Breast epithelium (tissue), 4 donors: Measurements from ENCODE around the gene KLHL17. TPM values are rescaled to one million over a fixed set of nuclear protein-coding genes. Genes with fewer than 3 reads are reported as not detected.

Experiments
- DNase-seq, 2 donors: peaks; one replicate each; pipeline ENCODE4 v3.0.0-alpha.2; 2019; ENCODE audit warnings: low spot score in 2 of 2
- H3K27ac ChIP-seq, 2 donors: fragments of 200-600 bp; sonication (generic) in 1 of 2; one replicate each; pipeline ENCODE4 v1.5.1; 2016 to 2019; ENCODE audit warnings: mild to moderate bottlenecking in 1 of 2
- H3K27me3 ChIP-seq, 2 donors: fragments of 200-600 bp; sonication (generic) in 1 of 2; one replicate each; pipeline versions ENCODE4 v1.5.1 to v1.6.0; 2017 to 2019; ENCODE audit warnings: control low read depth in 1 of 2, mild to moderate bottlenecking in 1 of 2
- H3K36me3 ChIP-seq: fragments of 200-600 bp; one replicate; pipeline ENCODE4 v1.5.1; 2019
- H3K4me1 ChIP-seq, 2 donors: fragments of 200-600 bp; sonication (generic); one replicate each; pipeline ENCODE4 v1.5.1; 2016 to 2019; ENCODE audit warnings: control low read depth in 1 of 2
- H3K4me3 ChIP-seq, 3 donors: fragments of 200-600 bp; sonication (generic); 1 replicate in 2 of 3; 2 replicates in 1 of 3; pipeline ENCODE4 v1.5.1; 2016 to 2019; ENCODE audit warnings: mild to moderate bottlenecking in 3 of 3, moderate library complexity in 2 of 3
- H3K9me3 ChIP-seq, 2 donors: fragments of 200-600 bp; sonication (generic) in 1 of 2; one replicate each; pipeline ENCODE4 v1.5.1; 2016 to 2019; ENCODE audit warnings: control low read depth in 1 of 2
- POLR2A ChIP-seq: fragments of 450-650 bp; IDR thresholded peaks from one replicate; pipeline ENCODE4 v1.6.1; 2016; ENCODE audit warnings: antibody characterized with exemption, mild to moderate bottlenecking, moderate library complexity
- POLR2AphosphoS5 ChIP-seq, 3 donors: sonication (generic); formaldehyde crosslinking; IDR thresholded peaks; one replicate each; pipeline ENCODE4 v1.6.1; 2017; ENCODE audit warnings: antibody characterized with exemption in 3 of 3
- intact Hi-C: fragments of 100-400 bp; cut with DNase I; formaldehyde crosslinking; loops from one replicate; pipeline ENCODE4 v1.15.1; 2023; ENCODE audit warnings: low total_unique reads
- total RNA-seq, 3 donors: library from RNA; depleted of rRNA; stranded (reverse); fragments of >200 nt; gene quantifications; one replicate each; pipeline ENCODE4 v1.1.0, GENCODE V29; 2016
- TF ChIP-seq, protein P1 (sequence below), 3 donors: fragments of 450-650 bp; IDR thresholded peaks; one replicate each; pipeline ENCODE4 v1.5.1; 2016 to 2017; ENCODE audit warnings: antibody characterized with exemption in 3 of 3, mild to moderate bottlenecking in 3 of 3, moderate library complexity in 3 of 3

Gene KLHL17
- total RNA-seq, 3 donors from 2014 or later, result 5.4 to 18.0 (median 10.0) TPM

DNA sequence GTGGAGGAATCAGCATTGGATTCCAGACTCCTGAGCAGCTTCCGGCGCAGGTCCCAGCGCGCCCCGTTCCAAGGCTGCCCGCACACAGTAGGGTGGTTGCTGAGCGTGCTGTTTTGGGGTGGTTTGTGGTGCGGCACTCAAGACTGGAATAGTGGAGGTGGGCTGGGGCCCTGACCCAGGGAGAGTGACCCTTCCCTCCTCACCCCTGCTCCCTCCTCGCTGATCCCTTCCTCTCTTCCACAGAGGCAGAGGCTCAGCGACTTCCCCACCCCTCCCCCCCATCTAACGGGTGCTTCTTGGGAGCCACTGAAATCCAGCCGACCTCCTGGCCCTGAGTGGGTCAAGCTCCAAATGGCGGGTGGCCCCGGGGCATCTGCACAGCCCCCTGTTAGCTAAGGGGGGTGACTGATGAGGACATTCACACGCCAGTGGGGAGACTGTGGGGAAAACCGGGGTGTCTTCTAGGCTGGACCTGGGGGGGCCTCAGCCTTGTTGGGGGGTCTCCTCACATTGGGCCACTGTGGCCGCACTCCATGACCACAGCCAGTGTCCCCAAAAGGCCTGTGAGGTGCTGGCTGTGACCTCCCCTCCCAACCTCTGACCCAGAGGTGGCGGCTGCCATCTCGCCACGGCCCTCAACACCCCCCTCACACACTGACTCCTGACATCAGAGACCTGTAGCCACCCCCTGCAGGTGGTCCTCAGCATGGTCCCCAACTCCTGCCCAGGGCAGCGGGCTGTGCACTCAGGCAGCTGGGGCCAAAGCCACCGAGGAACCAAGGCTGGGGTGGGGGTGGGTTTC, 43.4 kb downstream of the KLHL17 start:
- no peaks in the 10 kb centered on the region for H3K36me3 ChIP-seq
- H3K4me3 ChIP-seq, result no peak overlapping the region
- TF ChIP-seq POLR2A (no peak), POLR2AphosphoS5 (IDR thresholded peaks at IDR 0.05) (no peak)
- TF ChIP-seq, protein P1, sequence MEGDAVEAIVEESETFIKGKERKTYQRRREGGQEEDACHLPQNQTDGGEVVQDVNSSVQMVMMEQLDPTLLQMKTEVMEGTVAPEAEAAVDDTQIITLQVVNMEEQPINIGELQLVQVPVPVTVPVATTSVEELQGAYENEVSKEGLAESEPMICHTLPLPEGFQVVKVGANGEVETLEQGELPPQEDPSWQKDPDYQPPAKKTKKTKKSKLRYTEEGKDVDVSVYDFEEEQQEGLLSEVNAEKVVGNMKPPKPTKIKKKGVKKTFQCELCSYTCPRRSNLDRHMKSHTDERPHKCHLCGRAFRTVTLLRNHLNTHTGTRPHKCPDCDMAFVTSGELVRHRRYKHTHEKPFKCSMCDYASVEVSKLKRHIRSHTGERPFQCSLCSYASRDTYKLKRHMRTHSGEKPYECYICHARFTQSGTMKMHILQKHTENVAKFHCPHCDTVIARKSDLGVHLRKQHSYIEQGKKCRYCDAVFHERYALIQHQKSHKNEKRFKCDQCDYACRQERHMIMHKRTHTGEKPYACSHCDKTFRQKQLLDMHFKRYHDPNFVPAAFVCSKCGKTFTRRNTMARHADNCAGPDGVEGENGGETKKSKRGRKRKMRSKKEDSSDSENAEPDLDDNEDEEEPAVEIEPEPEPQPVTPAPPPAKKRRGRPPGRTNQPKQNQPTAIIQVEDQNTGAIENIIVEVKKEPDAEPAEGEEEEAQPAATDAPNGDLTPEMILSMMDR (IDR thresholded peaks at IDR 0.05), result no peak
- peaks cover 6 to 21% of the 10 kb centered on the region in 2 donors for H3K4me1 ChIP-seq
- intact Hi-C loops, result loop anchor here (5.0 kb wide), 1 partner anchor 1188 kb away; the partner anchor contains the start of gene FAAP20
- DNase-seq, result no peak
- H3K27me3 ChIP-seq, result peaks cover 0 to 4% of the 10 kb centered on the region in 2 donors
- H3K9me3 ChIP-seq, result no peaks in the 10 kb centered on the region
- H3K27ac ChIP-seq, result no peak overlapping the region

DNA sequence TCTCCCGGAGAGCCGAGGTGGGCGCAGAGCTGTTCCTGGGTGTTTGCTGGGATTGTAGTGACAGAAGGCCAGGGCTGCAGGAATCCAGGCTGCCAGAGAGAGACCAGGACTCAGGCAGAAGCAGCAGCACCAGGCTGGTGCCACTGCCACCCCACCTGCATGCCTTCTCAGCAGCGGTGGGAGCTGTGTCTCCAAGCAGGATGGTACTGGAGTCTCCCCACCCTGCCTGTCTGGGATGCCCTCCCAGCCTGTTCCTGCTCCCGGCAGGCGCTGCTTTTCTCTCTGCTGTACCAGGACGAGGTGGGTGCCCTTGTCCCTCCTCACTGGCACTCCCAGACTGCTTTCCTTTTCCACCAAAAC, 44.0 kb downstream of the KLHL17 start:
- intact Hi-C loops, result loop anchor here (5.0 kb wide), 1 partner anchor 1188 kb away; the partner anchor contains the start of gene FAAP20
- H3K27ac ChIP-seq, result no peak overlapping the region

DNA sequence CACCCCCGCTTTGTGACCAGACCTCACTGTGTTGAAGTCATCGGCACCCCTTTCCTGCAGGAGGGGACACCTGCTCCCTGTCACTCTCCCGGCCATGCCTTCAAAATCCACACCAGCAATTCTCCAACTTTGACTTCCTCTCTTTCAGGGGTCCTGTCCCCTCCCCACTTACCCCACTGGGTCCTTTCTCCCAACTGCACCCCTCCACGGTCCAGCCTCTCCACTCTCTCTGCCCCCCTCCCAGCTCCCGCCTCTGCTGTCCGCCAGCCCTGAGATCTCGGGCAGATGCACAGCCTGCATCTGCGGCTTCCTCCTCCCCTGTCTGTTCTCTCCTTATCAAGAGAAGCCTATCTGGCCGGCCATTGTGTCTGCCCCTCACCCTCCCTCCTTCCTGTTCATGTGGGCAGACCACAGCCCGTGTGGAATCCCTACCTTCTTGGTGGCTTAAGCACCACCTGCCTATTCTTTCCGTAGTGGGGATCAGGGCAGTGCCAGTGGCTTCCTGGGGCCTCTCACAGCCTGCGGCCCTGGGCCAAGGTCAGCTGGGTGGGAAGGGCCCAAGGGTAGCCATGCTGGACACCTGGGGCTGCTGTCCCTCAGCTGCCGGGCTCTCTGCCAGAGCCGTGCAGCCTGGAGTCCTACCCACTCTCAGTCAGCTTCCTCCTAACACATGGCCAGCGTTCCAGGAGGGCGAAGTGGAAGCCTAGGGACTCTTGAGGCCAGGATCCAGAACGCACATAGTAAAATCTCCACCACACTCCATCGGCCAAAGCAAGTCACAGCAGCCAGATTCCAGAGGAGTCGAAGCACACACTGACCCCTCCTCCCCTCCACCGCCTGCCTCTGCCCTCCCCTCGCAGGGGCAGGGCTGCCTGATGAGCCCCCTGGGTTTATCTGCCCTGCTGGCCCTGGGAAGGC, 44.7 kb downstream of the KLHL17 start:
- Histone ChIP-seq H3K27ac (peak overlapping the region in 1 of 2 donors; percentile 1), H3K36me3 (no peaks in the 10 kb centered on the region), H3K27me3 (peaks cover 0 to 4% of the 10 kb centered on the region in 2 donors), H3K4me3 (no peak overlapping the region), H3K4me1 (peaks cover 0 to 19% of the 10 kb centered on the region in 2 donors), H3K9me3 (no peaks in the 10 kb centered on the region)
- no peak for TF ChIP-seq POLR2A
- TF ChIP-seq, protein P1 (IDR thresholded peaks at IDR 0.05), result no peak
- no peak for TF ChIP-seq POLR2AphosphoS5 (IDR thresholded peaks at IDR 0.05)
- intact Hi-C loops, result loop anchor here (5.0 kb wide), 1 partner anchor 1187 kb away; the partner anchor contains the start of gene FAAP20
- DNase-seq, result no peak

More for the DNA sequence above, 44.0 kb downstream of the KLHL17 start:
- Histone ChIP-seq H3K9me3 (no peaks in the 10 kb centered on the region), H3K4me1 (peaks cover 1 to 21% of the 10 kb centered on the region in 2 donors), H3K36me3 (no peaks in the 10 kb centered on the region), H3K4me3 (no peak overlapping the region), H3K27me3 (peaks cover 0 to 4% of the 10 kb centered on the region in 2 donors)
- no peak for DNase-seq
- TF ChIP-seq, protein P1 (IDR thresholded peaks at IDR 0.05), result no peak
- TF ChIP-seq POLR2A, result no peak
- no peak for TF ChIP-seq POLR2AphosphoS5 (IDR thresholded peaks at IDR 0.05)

DNA sequence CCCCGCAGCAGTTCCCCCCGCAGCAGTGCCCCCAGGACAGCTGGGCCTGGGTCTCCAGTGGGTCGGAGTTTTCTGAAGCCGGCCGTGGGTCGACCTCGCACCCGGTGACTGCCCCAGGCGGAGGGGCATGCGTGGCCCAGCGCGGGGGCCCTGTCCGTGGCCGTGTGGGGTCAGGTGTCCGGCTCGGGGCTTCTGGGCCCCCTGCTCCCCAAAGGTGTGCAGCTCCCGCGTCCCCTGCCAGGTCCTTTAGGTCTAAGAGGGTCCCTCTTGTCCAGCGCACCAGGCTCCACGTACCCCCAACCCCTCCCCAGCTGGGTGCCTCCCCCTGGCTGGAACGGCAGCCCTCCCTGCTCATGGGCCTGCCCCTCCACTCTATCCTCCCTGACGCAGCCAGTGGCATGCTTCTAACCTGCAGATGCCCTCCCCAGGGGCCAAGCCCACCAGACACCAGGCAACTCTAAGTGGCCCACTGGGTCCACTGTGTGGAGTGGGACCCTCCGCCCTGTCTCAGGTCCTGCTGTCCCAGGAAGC, 45.5 kb downstream of the KLHL17 start:
- TF ChIP-seq POLR2A (no peak), POLR2AphosphoS5 (IDR thresholded peaks at IDR 0.05) (no peak)
- TF ChIP-seq, protein P1 (IDR thresholded peaks at IDR 0.05), result no peak
- intact Hi-C loops, result no loop called here
- Histone ChIP-seq H3K27me3 (peaks cover 0 to 4% of the 10 kb centered on the region in 2 donors), H3K4me1 (peaks cover 0 to 13% of the 10 kb centered on the region in 2 donors), H3K4me3 (no peak overlapping the region), H3K36me3 (no peaks in the 10 kb centered on the region), H3K27ac (peak overlapping the region in 1 of 2 donors; percentile 0), H3K9me3 (no peaks in the 10 kb centered on the region)
- no peak for DNase-seq
